ENCODE data around the gene KIF5A.
"Not testable (repeated sequence)": the region's sequence is repeated elsewhere in the genome, so short reads cannot be mapped to it uniquely, and the experiment has no call there.

Gene KIF5A

DNA sequence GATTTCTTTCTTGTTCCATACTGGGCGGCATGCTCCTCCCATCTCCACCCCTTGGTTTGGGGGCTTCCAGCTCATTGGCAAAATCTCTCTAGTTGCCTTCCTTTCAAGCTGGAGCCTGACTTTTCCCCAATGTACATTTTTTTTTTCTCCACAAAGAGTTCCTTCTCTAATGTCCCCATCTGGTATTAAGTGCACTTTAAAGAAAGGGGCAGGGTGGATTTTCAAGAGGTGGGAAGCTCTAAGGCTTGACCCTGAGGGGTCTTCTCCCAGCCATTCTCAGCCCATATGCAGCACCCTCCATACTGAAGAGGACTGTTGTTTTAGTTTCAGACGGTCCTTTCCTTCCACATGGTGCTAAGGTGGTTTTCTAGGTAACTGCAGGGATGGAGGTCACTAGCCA lies 35.3 kb downstream of the KIF5A start:
- no peak for DNase-seq

DNA sequence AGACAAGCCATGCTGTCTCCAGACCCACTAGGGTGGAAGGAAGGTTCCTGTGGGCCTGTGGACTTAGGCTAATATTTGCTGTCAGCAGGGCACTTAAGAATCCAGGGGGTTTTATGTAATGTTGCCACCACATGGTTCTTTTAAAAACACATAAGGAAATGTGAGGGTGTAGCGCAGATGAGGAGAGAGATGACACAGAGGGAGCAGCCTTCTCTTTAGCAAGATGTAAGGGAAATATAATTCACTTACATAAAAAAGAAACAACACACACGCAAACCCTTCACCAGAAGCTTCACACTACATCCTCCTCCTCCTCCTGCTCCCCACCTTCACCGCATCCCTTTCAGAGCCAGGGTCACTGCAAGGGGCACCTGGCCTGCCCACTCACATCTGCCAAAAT lies 36.3 kb downstream of the KIF5A start:
- no peak for DNase-seq

DNA sequence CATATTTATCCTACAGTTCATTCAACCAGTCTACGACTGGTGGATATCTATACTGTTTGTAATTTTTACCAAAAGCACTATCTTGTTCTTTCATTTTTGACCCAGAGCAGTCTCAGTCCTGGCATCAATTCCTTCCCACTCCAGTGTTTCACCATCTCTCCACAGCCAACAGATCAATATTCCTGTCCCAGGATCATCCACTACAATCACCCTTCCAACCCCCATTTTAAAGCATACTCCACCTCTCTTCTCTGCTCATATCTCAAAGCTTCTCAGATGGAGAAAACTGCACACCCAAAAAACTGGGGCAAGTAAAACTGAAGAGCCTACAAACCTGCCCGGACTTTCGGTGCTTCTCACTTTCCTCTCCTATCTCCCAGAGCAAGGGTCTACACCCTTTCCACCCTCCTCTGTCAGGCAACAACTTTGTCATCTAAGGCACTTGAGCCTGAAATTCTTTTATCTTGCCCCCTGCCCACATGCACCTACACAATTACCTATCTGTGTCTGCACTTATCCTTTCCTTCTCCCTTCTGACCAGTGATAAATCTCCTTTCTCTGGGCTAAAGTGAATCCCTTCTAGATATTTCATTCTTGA lies 37.1 kb downstream of the KIF5A start:
- no peak for DNase-seq

DNA sequence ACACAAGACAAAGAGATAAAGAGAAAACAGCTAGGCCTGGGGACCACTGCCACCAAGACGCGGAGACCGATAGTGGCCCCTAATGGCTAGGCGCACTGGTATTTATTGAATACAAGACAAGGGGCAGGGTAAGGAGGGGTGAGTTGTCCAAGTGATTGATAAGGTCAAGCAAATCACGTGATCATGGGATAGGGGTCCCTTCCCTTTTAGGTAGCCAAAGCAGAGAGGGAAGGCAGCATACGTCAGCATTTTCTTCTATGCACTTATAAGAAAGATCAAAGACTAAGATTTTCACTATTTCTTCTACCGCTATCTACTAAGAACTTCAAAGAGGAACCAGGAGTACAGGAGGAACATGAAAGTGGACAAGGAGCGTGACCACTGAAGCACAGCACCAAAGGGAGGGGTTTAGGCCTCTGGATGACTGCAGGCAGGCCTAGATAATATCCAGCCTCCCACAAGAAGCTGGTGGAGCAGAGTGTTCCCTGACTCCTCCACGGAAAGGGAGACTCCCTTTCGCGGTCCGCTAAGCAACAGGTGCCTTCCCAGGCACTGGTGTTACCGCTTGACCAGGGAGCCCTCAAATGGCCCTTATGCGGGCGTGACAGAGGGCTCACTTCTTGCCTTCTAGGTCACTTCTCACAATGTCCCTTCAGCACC lies 39.2 kb downstream of the KIF5A start:
- DNase-seq, result not testable (repeated sequence)

DNA sequence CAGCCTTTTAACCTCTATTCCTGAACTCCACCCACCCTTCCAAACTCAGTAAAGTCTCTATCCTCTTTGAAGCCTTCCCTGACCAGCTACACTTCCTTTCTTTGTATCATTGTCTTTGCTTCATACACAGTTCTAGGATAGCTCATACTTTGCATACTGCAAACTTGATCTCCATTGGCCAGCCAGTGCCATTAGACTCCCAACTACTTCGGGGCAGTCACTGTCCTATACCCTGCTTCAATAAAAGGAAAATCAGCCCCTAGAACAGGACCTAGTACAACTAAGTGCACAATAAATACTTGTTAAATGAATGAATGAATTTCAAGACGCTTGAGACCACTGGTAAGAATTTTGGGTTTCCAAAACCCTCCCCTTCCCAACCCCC lies 40.6 kb downstream of the KIF5A start:
- DNase-seq, result no peak

DNA sequence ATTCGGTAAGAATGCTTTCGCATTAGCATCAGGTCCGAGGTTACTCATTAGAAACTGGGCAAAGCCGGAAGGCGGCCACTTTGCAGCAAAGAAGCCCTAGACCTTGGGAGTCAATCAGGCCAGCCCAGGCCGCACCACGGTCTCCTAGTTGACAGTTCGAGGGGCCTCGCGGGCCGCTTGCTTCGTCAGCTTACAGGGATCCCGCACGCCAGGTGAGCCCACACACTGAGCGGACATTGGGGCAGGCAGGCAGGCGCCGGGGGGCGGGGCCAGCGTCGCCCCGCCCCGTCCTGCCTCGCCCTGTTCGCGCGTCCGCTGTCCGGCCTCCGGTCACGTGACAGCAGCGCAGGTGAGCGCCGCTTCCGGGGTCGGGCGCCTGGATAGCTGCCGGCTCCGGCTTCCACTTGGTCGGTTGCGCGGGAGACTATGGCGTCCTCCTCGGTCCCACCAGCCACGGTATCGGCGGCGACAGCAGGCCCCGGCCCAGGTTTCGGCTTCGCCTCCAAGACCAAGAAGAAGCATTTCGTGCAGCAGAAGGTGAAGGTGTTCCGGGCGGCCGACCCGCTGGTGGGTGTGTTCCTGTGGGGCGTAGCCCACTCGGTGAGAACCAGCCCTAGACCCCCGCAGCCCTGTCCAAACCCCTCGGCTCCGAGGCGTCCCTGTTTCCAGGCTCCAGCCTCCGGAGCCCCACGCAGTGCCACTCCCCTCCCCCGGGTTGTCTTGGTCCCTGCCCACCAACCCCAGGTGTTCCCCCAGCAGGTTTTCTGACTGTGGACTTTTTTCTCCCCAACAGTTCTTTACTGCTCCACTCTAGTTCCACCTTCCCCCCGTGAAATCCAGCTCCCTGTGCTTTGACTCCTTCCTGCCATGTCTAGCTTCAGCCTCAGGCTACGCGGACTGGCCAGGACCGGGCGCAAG lies 41.3 kb downstream of the KIF5A start, which contains the start of gene PIP4K2C:
PIP4K2C (plus strand) TSS at position 329 of the 918 bp plus-strand sequence; CDS start at position 427, 98 bp downstream.
- DNase-seq, result peak; percentile 66 to 76

DNA sequence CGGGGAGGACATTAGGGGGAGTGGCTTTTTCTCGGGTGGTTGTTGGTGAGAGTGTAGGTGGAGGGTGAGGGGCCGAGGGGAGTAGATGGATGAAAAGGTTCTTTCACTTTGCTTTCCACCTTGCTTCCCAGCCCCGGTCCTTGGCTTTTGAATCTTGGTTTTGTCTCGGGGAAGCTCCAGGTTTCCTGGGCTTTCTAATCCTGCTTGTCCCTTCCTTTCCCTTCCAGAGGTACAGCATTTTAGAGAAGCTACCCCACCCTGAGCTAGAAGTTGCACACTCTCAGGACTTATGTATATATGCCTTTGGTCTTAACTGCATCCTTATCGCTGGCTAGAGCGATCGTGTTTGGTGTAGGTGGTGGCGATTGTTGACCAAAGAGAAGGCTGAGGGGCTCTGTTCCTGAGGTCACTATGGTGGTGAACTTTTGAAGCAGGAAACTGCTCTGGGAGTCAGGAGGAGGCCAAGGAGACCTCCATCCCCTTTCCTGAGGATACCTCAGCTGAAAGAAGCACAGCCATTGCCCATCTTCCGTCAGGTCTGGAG lies 42.0 kb downstream of the KIF5A start:
- no peak for DNase-seq

DNA sequence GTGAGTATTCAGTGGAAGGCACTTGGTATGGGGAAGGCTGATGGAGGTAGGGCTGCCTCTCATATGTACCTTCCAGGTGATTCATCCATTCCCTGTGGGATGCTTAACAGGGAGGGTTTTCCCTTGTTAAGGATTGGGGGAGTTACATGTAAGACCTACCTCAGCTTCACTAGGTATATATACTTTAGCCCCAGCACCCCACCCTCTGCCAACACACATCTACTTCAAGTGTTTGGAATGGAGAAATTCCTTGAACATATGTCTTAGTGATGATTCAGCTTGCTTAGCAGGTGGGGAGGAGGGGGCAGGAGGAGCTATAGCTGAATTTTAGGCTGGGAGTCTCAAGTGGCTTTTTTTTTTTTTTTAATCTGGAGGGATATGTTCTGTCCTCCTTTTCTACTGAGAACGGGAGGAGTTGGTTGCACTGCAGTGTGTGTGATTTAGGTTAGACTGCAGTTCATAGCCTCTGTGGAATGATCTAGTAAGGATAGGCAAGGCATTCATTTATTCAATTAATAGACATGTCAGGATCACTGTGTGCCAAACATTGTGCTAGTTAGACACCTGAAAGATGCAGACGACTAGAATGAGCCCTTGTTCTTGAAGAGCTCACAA lies 42.8 kb downstream of the KIF5A start:
- no peak for DNase-seq

DNA sequence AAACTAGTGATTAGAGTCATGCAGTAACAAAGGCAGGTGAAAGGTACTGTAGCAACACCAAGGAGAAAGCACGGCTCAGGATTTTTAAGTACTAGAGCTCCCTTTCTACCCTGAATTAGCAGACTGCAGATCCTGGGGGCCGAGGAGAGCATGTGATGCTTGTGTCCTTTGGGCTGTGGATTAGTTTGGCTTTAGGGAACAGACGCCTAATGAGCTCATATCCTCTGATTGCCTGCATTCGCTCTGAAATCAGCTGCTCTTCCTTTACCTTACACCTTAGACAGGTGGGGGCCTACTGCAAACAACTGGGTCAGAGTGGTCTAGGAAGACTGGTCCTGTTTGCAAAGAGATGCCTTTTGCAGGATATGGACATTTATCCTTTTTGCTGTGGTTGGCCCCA lies 43.3 kb downstream of the KIF5A start:
- DNase-seq, result no peak

DNA sequence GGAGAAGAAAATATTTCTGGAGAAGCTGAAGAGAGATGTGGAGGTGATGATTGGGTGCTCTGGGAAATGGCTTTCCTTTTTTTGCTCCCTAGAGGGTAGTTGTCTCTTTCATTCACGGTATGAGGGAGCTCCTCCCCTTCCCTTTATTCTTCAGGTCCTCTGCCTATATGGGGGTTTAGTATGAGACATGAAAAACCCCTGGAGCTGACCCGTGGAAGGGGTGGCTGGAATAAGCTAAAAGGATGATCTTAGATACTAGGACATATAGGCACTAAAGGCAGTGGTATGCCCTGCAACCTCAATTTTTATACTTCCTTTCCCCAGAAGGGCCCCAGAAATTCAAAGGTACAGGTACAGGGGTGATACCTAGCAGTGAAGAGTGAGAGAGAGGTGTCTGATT lies 50.6 kb downstream of the KIF5A start:
- DNase-seq, result no peak

DNA sequence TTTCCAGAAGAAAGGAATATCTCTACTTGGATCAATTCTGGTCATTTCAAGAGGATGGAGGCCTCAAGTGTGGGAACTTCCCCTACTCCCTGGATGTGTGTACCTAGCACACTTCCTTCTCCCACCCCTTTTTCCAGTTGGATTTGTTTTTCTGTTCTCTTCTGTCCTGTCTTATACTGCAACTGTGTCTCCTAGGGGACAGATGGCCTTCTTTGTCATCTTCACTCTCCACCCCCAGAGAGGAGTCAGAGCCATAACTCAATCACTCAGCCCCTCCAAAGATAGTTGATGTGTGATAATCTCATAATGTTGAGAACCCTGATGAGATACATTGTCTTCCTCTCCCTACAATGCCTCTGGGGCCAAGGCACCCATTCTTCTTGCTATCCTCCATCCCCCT lies 52.7 kb downstream of the KIF5A start:
- no peak for DNase-seq

DNA sequence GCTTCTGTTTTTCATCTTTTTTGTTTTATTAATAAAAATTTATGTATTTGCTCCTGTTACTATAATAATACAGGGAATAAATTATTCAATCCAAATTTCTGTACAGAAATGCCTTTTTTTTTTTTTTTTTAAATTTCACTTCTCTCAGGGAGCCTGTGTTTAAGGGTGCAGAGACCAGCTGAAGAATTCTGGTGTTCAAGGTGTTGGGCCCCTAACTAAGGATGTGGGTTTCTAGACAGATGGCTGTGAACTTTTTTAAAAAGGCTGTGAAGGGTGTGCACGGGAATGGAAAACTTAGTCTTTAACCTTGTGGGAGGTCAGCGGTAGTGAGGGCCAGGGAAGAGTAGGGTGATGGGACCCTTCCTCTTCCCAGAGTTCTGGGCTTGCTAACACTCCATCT lies 53.5 kb downstream of the KIF5A start:
- DNase-seq, result no peak

DNA sequence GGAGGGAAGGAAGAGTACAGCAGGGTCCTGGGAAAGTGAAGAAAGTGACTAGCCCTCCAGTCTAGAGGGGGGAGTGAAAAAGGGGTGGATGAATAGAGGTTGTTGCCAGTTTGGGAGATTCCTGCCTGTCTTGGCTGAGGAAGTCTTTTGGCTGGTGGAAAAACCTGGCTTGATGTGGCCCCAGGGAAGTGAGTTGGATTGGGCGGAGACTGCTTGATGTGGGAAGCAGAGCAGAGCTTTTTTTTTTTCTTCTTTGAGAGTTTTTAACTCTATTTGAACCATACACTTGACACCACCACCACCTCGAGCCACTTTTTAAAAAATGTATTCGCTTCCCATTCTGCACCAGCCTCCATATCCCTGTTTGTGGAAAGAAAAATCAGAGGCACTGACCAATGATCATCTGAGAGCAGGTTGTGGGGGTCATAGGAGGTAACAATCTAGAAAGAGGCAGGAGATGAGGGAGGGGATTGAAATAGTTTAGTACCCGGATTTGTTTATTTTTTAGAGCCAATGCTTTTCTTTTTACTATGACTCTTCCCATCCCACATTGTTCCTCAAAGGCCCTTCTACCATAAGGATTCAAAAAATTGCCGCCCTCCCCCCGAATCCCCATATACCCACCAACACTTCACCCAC lies 54.1 kb downstream of the KIF5A start:
- DNase-seq, result no peak

DNA sequence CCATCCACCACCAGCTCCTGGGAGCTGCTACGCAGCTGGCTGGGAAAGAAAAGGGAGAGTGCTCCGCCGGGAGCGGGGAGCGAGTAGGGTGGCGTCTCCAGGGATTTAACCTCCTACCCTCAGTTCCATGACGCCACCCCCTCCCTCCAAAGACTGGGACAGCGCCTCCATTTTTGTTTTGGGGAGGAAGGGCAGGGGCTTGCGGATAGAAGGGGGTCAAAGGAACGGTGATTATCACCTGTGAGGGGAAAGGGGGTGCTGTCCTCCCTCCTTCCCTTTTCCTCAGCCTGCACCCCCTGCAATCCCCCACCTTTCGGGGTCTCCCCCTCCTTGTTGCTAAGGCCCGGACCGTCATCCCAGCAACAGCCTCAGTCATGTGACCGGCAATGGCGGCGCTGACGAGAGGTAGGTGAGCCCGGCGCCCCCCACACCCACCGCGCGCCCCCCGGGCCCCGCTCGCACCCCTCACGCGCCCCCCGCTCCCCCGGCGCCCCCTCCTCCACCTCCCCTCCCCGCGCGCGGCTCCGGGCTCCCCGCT lies 54.7 kb downstream of the KIF5A start, which contains the start of gene DTX3:
DTX3 (plus strand) TSS at position 371 of the 538 bp plus-strand sequence. CDS start 1,694 bp downstream, outside the sequence.
- DNase-seq, result peak in 1 of 2 donors; percentile 18

DNA sequence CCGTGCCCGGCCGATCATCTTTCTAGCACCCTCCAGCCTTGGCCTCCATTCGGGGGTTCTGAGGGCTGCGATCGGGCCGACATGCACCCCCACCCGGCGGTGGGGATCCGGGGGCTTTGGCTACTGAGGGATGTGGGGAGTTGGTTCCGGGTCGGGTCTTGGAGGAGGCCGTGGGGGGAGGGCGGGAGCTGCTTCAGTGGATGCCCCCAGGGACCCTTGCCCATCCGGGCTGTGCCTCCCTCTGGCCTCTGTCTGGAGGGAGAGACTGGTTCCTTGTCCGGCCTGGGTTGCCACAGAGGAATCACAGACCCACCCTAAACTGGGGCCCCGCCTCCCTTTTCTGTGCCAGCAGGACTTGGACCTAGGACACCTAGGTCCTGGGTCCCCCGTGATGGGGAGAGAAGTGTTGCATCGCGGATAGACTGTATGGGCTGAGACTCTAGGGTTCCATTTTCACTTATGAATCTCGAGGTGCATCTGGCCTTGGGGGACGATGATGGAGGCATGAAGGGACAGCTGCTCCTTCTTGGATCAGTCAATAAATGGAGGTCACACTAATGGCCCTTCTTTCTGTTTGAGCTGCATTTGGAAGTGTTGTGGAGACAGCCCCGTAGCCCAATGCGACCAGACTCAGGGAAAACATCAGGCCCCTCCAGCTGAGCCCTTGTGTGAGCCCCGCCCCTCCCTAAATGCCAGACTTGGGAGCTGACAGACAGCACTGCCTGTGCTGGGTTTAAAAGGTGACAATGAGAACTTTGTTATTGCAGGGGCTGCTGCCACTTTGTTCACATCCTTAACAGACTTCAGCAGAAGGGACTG lies 55.4 kb downstream of the KIF5A start:
- DNase-seq, result no peak

DNA sequence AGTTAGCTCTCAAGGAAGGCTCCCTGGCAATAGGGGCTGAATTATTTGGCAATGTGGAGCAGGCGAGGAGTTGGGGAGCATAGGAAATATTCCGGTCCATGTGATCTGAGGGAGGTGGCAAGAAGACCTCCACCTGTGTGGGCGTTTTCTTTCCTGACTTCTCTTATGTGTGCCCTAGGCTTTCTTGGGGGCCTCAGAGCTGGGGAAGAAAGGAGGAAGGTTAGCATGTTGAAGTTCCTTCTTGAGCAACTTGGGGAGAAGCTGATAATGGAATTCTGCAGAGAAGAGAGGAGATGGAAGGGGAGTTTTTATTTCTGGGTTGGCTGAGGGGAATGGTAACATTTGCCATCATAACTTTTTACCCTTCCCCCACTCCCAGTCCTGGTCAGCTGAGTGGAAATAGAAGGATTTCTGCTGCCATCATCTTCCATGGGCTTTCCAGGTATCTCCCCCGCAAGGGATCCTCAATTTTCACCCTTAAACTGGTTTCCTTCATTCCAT lies 56.0 kb downstream of the KIF5A start:
- no peak for DNase-seq

DNA sequence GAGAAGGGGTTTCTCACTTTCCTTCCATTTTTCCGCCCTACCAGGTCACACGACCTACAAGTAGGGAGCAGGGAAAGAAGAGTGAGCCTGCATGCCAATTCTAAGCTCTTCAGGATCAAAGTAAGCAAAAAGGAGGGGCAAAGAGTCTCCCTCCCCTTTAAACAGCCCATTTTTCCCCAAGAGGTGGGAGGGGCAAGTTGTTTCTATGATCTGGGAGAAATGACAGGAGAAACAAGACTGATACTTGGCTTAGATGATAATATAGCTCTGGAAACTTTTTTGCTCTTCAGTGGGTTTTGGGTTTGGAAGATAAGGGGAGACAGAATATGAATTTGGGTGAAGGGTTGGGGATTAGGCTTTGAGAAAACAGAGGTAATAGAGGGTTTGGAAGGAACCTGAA lies 56.6 kb downstream of the KIF5A start:
- DNase-seq, result no peak

DNA sequence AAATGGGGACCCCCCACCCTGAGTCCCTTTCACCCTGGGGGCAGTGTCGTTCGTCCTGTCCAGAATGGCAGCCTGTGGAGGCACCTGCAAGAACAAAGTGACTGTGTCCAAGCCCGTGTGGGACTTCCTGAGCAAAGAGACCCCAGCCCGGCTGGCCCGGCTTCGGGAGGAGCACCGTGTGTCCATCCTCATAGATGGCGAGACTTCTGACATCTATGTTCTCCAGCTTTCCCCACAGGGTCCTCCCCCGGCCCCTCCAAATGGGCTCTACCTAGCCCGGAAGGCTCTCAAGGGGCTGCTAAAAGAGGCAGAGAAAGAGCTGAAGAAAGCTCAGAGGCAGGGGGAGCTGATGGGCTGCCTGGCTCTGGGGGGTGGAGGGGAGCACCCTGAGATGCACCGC lies 57.0 kb downstream of the KIF5A start:
- DNase-seq, result no peak

DNA sequence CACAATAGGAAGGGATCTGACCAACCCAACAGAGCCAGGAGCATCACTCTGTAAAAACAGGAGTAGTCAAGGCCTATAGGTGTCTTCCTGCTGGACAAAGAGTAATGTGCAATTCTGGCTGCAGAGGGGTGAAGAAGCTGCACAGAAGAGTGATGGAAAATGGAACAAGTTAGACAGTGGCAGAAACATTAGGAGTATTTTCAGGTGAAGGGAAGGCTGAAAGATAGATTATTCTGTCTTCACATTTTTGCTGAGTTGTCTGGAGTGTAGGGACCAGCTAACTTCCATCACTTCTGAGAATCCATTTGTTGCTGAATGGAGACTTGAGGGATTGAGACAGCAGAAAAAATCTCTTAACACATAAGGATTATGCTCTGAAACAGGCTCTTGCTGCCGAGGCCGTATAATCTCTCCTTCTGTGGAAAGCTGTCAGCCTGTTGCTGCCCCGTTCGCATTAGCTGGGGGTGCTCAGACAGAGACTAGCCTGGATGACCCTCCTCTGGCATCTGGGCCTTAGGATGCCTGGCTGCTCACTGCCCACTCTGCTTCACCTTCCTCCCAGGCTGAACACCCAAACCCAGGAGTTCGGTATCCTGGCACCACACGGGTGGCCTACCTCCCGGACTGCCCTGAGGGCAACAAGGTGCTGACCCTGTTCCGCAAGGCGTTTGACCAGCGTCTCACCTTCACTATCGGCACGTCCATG lies 58.3 kb downstream of the KIF5A start:
- no peak for DNase-seq

DNA sequence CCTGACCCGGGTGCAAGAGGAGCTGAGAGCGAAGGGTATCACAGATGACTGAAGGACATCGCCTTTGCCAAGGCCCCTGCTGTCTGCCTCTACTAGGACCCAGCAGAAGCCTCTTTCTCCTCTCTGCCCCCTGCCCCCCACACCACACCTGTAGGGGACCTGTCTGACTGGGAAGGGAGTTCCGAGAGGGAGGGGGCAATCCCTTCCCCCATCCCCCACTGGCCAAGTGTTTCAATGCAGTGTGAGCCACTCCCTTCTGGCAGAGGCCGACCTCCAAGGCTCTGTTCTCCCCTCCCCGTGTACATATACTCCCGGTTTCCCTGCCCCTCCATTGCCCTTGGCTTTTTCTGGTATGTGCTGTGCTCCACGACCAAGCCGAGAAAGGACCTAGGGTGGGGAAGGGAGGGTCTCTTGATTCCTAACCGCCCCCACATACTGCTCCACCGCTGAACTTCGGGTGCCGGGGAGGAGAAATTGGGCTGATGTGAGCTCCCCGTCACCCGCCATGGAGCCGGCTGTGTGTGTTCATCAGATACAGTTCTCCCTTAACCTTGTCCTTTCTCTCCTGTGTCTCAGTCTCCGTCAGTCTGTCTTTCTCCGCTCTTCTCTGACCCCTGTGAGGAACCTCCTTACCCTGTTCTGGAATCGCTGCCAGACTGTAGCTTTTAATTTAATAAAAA lies 59.4 kb downstream of the KIF5A start:
- DNase-seq, result no peak
